Heart left ventricle (tissue), 16 donors: ENCODE results near the gene TYW1. TPM values are rescaled to one million over a fixed set of nuclear protein-coding genes. Genes with fewer than 3 reads are reported as not detected.
A peak's percentile ranks its signal among the peaks of the same experiment; 100 is the strongest.

Experiments
- ATAC-seq, 4 donors: fragments of 200-7000 bp; cut with Tn5 transposase; one replicate each; pipeline ENCODE4 v1.9.1; 2020 to 2022; ENCODE audit warnings: moderate library complexity in 4 of 4, mild to moderate bottlenecking in 3 of 4, moderate number of reproducible peaks in 1 of 4
- DNase-seq, 5 donors: peaks; one replicate each; pipeline ENCODE4 v3.0.0-alpha.2; 2020
- H3K27ac ChIP-seq, 12 donors: fragments of 200-600 bp; sonication (generic) in 4 of 12; one replicate each; pipeline versions ENCODE4 v1.5.0 to v1.8.0; 2016 to 2022; ENCODE audit warnings: mild to moderate bottlenecking in 2 of 12
- H3K27me3 ChIP-seq, 9 donors: fragments of 200-600 bp; sonication (generic) in 2 of 9; one replicate each; pipeline versions ENCODE4 v1.5.1 to v1.8.0; 2016 to 2022; ENCODE audit warnings: mild to moderate bottlenecking in 3 of 9
- H3K36me3 ChIP-seq, 9 donors: fragments of 200-600 bp; sonication (generic) in 2 of 9; one replicate each; pipeline versions ENCODE4 v1.5.0 to v1.8.0; 2018 to 2022; ENCODE audit warnings: mild to moderate bottlenecking in 2 of 9
- H3K4me1 ChIP-seq, 12 donors: fragments of 200-600 bp; sonication (generic) in 4 of 12; one replicate each; pipeline versions ENCODE4 v1.5.0 to v1.8.0; 2016 to 2022; ENCODE audit warnings: mild to moderate bottlenecking in 3 of 12
- H3K4me3 ChIP-seq, 12 donors: fragments of 200-600 bp; sonication (generic) in 4 of 12; one replicate each; pipeline versions ENCODE4 v1.5.0 to v1.8.0; 2017 to 2022; ENCODE audit warnings: mild to moderate bottlenecking in 9 of 12, moderate library complexity in 4 of 12
- H3K9me3 ChIP-seq, 12 donors: fragments of 200-600 bp; sonication (generic) in 4 of 12; one replicate each; pipeline versions ENCODE4 v1.5.0 to v1.8.0; 2016 to 2022; ENCODE audit warnings: mild to moderate bottlenecking in 1 of 12
- POLR2A ChIP-seq, 2 donors: fragments of 450-650 bp; IDR thresholded peaks; one replicate each; pipeline ENCODE4 v1.6.1; 2017; ENCODE audit warnings: antibody characterized with exemption in 2 of 2, mild to moderate bottlenecking in 2 of 2, moderate library complexity in 2 of 2
- WGBS, 4 donors: extraction: QIAGEN DNeasy Blood & Tissue Kit in 2 of 4; methylation state at CpG; one replicate each; pipeline versions ENCODE4 v1.1.5 to v1.1.7; 2013 to 2018; 5-methylcytosine and 5-hydroxymethylcytosine counted together
- intact Hi-C, 10 donors: fragments of 100-400 bp; cut with DNase I; formaldehyde crosslinking; loops; one replicate each; pipeline versions ENCODE4 v1.11.1 to v1.14.2; 2022
- polyA plus RNA-seq, 2 donors: library from polyadenylated mRNA; stranded (reverse); fragments of 200-250 nt; gene quantifications; one replicate each; pipeline ENCODE4 v1.2.3, GENCODE V29; 2013
- total RNA-seq, 9 donors: library from RNA; depleted of rRNA in 2 of 9; stranded (reverse); fragments of >200 nt in 2 of 9; fragmentation: NEBNext Ultra II Directional in 3 of 9; extraction: Animal tissue kit (Norgen Biotek cat#: 25700) in 3 of 9; gene quantifications; one replicate each; pipeline versions ENCODE4 v1.1.0 to v1.2.4, GENCODE V29; 2016 to 2023
- TF ChIP-seq, protein P1 (sequence below), 12 donors: fragments of 200-600 bp; sonication (generic) in 4 of 12; IDR thresholded peaks; one replicate each; pipeline versions ENCODE4 v1.5.0 to v1.8.0; 2018 to 2022; ENCODE audit warnings: antibody characterized with exemption in 12 of 12, mild to moderate bottlenecking in 5 of 12
- donor health status: ischemic (EF 13 %, LVEDD 7.1; RV severe dilation, severe dysfunction).
- donor health status: healthy with polysubstance abuse.
- donor health status: DM: no; HTN: yes; CAD: no.
- donor health status: DM: no; HTN: no; CAD: no.
- donor health status: ischemic (EF 25% LVEDD 6.9; RV normal size, moderate dysfunction).
- donor health status: ischemic (EF 25% LVEDD 5.7; RV mildly dilated, moderate dysfunction).
- donor health status: healthy.
- donor health status: DM: yes; HTN: yes; CAD: no.
- donor health status: ischemic (EF 35%, LVEDD 5.7; RV mildly dilated, moderate dysfunction).
- donor health status: nonischemic (EF 11% LVEDD 7.7; RV severe dilation, severe dysfunction).
- donor health status: DM: yes; HTN: yes; CAD: no.
- donor health status: PGD.
- donor health status: ischemic (EF 29% LVEDD 5.4; RV normal size, mild dysfunction).
- donor health status: nonischemic (EF 23%, LVEDD 6.1; RV moderate dilation, normal function).

The TYW1 gene
- total and polyA plus RNA-seq, 11 donors: 4.9 to 16.1 (median 11.5) TPM

DNA sequence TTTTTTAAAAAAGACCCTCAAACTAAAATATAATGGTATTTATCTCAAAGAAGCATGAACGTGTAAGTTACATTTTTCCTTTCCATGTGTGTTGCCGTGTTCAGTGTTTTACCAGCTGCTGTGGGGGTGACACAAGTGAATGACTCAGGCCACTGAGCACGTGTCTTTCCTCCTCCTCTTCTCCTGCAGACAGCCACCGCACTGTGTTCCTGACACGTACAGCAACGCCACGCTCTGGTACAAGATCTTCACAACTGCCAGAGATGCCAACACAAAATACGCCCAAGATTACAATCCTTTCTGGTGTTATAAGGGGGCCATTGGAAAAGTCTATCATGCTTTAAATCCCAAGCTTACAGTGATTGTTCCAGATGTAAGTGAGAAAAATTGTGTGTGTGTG lies 45.9 kb upstream of the TYW1 start:
- 89 to 93% (median 91%) methylated on average over 8 of the region's 8 CpGs for WGBS, 4 donors

DNA sequence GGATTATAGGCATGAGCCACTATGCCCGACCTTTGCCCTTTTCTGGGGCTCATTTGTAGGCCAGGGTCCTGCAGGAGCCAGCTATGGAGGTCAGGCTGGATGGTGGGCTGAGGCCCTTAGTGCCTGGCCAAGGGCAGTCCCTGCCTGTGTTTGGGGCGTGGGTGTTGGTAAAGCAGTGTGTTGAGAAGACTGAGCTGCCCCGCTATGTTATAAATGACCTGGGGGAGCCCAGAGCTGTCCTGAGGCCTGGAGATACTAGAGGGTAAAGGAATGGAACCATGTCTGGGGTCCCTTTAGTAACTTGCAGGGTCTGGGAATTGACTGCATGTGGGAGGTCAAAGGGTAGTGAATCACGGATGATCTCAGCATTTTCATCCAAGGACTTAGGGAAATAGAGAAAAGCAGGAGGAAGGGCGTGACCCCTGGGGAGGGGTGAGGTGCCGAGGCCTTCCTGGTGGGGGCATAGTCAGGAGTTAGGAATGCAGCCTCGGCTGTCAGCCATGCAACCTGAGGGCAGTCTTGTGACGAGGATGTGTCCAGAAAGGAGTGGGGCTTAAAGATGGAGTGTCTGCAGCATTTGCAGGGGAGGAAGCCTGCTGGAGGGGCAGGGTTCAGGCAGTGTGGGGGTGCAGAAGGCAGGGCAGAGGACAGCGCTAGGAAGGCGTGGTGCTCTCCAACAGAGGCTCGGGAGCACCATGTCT lies 44.1 kb upstream of the TYW1 start:
- intact Hi-C loops: no loop called here
- ATAC-seq: peak in 1 of 4 donors; percentile 27
- peaks cover 0 to 100% (median 99%) of the 10 kb centered on the region in 9 donors for H3K36me3 ChIP-seq
- no peak overlapping the region for H3K4me3 ChIP-seq
- H3K27me3 ChIP-seq: no peaks in the 10 kb centered on the region
- no peaks in the 10 kb centered on the region for H3K9me3 ChIP-seq
- peaks cover 0 to 6% (median 0%) of the 10 kb centered on the region in 12 donors for H3K4me1 ChIP-seq
- no peak for DNase-seq
- TF ChIP-seq, protein P1, sequence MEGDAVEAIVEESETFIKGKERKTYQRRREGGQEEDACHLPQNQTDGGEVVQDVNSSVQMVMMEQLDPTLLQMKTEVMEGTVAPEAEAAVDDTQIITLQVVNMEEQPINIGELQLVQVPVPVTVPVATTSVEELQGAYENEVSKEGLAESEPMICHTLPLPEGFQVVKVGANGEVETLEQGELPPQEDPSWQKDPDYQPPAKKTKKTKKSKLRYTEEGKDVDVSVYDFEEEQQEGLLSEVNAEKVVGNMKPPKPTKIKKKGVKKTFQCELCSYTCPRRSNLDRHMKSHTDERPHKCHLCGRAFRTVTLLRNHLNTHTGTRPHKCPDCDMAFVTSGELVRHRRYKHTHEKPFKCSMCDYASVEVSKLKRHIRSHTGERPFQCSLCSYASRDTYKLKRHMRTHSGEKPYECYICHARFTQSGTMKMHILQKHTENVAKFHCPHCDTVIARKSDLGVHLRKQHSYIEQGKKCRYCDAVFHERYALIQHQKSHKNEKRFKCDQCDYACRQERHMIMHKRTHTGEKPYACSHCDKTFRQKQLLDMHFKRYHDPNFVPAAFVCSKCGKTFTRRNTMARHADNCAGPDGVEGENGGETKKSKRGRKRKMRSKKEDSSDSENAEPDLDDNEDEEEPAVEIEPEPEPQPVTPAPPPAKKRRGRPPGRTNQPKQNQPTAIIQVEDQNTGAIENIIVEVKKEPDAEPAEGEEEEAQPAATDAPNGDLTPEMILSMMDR (IDR thresholded peaks at IDR 0.05): no peak
- TF ChIP-seq POLR2A (IDR thresholded peaks at IDR 0.05): no peak
- H3K27ac ChIP-seq: no peak overlapping the region
- WGBS, 4 donors: 76 to 78% (median 77%) methylated on average over 11 of the region's 11 CpGs

More for the DNA sequence above, 45.9 kb upstream of the TYW1 start:
- peaks cover 0 to 100% (median 99%) of the 10 kb centered on the region in 9 donors for H3K36me3 ChIP-seq
- no peak for ATAC-seq
- H3K27me3 ChIP-seq: no peaks in the 10 kb centered on the region
- H3K27ac ChIP-seq: no peak overlapping the region
- TF ChIP-seq POLR2A (IDR thresholded peaks at IDR 0.05): no peak
- TF ChIP-seq, protein P1 (IDR thresholded peaks at IDR 0.05): no peak
- peaks cover 0 to 4% (median 0%) of the 10 kb centered on the region in 12 donors for H3K4me1 ChIP-seq
- DNase-seq: no peak
- H3K4me3 ChIP-seq: no peak overlapping the region
- no peaks in the 10 kb centered on the region for H3K9me3 ChIP-seq
- intact Hi-C loops: no loop called here

DNA sequence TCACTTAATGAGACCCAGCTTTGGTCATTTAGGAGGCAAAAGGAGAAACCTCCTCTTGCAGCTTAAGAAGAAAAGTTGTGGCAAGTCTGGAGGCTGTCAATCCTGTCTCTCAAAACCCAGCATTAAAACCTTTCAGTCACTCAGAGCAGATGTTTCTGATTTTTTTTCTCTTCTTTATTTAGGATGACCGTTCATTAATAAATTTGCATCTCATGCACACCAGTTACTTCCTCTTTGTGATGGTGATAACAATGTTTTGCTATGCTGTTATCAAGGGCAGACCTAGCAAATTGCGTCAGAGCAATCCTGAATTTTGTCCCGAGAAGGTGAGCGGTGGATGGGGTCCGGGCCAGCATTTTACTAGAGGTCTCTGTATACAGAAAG lies 43.6 kb upstream of the TYW1 start:
- H3K27ac ChIP-seq: no peak overlapping the region
- H3K4me3 ChIP-seq: no peak overlapping the region
- no peak for DNase-seq
- TF ChIP-seq, protein P1 (IDR thresholded peaks at IDR 0.05): no peak
- TF ChIP-seq POLR2A (IDR thresholded peaks at IDR 0.05): no peak
- no peaks in the 10 kb centered on the region for H3K27me3 ChIP-seq
- H3K36me3 ChIP-seq: peaks cover 0 to 100% (median 99%) of the 10 kb centered on the region in 9 donors
- intact Hi-C loops: no loop called here
- 89 to 94% (median 89%) methylated on average over 5 of the region's 5 CpGs for WGBS, 4 donors
- H3K9me3 ChIP-seq: no peaks in the 10 kb centered on the region
- H3K4me1 ChIP-seq: peaks cover 0 to 12% (median 0%) of the 10 kb centered on the region in 12 donors
- no peak for ATAC-seq

DNA sequence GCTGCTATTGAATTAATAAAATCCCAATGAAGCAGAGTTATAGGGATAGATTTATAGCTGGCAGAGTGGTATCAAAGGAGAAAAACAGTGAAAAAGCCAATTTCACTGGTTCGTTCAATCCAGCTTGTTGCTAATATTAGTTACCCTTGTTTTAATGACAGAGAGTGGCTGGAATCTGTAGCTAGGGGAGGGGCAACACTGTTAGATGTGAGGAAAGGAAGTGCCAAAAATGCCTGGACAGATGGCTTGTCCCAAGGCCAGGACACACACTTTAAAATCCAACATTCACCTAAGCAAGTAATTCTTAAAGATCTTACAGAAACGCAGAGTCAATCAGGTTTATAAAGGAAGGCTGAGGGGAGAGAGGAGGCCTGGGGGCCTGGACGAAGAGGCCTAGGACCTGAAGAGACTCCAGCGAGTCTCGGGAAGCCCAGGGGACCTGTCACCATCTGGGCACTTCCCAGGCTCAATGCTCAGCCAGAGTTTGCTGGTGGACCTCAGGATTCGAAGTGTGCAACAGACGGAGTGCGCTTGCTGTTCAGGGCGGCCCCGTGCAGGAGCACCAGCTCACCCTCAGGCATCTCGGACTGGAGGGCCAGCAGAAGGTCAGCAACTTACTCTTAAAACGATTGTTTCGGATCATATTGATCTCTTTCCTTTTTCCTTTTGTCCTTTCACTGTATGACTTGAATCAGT lies 38.9 kb upstream of the TYW1 start:
- DNase-seq (no peak), ATAC-seq (peak in 3 of 4 donors; percentile 51 to 75 (median 56))
- Histone ChIP-seq H3K9me3 (no peaks in the 10 kb centered on the region), H3K36me3 (peaks cover 0 to 82% (median 65%) of the 10 kb centered on the region in 9 donors), H3K4me3 (no peak overlapping the region), H3K27me3 (no peaks in the 10 kb centered on the region), H3K27ac (peak overlapping the region in 4 of 12 donors; percentile 0 to 43 (median 28)), H3K4me1 (peaks cover 0 to 12% (median 0%) of the 10 kb centered on the region in 12 donors)
- intact Hi-C loops: no loop called here
- TF ChIP-seq, protein P1 (IDR thresholded peaks at IDR 0.05): no peak
- no peak for TF ChIP-seq POLR2A (IDR thresholded peaks at IDR 0.05)
- 72 to 76% (median 73%) methylated on average over 13 of the region's 13 CpGs for WGBS, 4 donors
